GM23338 (cell line): Measurements from ENCODE around the gene DST. TPM values are rescaled to one million over a fixed set of nuclear protein-coding genes. Genes with fewer than 3 reads are reported as not detected.

Experiments
- ATAC-seq: fragments of 200-7000 bp; cut with Tn5 transposase; 3 replicates; pipeline ENCODE4 v1.9.1; 2020
- DNase-seq: peaks from one replicate; pipeline ENCODE4 v3.0.0-alpha.2; 2015; ENCODE audit warnings: low spot score
- H2AFZ ChIP-seq: fragments of 200-600 bp; sonication (generic); 2 replicates; pipeline ENCODE4 v1.8.0; 2016; ENCODE audit warnings: antibody characterized with exemption, mild to moderate bottlenecking, moderate library complexity
- H3F3A ChIP-seq: fragments of 200-600 bp; sonication (generic); replicated peaks from 2 replicates; pipeline ENCODE4 v1.8.0; 2017; ENCODE audit warnings: antibody characterized with exemption, mixed run types, low read depth
- H3K27ac ChIP-seq: fragments of 200-600 bp; sonication (generic); 2 replicates; pipeline ENCODE4 v1.6.1; 2016; ENCODE audit warnings: low read depth
- H3K27me3 ChIP-seq: fragments of 200-600 bp; sonication (generic); 2 replicates; pipeline ENCODE4 v1.8.0; 2016; ENCODE audit warnings: mild to moderate bottlenecking, mixed run types, moderate library complexity; ENCODE audit not compliant: insufficient read depth
- H3K36me3 ChIP-seq: fragments of 200-600 bp; sonication (generic); 2 replicates; pipeline ENCODE4 v1.8.0; 2016; ENCODE audit warnings: mild to moderate bottlenecking; ENCODE audit not compliant: insufficient read depth
- H3K4me1 ChIP-seq: fragments of 200-600 bp; sonication (generic); 2 replicates; pipeline ENCODE4 v1.8.0; 2016; ENCODE audit warnings: mild to moderate bottlenecking, moderate library complexity; ENCODE audit not compliant: insufficient read depth
- H3K4me2 ChIP-seq: fragments of 200-600 bp; sonication (generic); 2 replicates; pipeline ENCODE4 v1.7.1; 2017; ENCODE audit warnings: mixed run types
- H3K4me3 ChIP-seq: fragments of 200-600 bp; sonication (generic); 2 replicates; pipeline ENCODE4 v1.6.1; 2016; ENCODE audit warnings: mixed run types
- H3K79me2 ChIP-seq: fragments of 200-600 bp; sonication (generic); replicated peaks from 2 replicates; pipeline ENCODE4 v1.8.0; 2017; ENCODE audit warnings: mild to moderate bottlenecking; ENCODE audit not compliant: insufficient read depth
- H3K9me2 ChIP-seq: fragments of 200-600 bp; sonication (generic); 2 replicates; pipeline ENCODE4 v1.8.0; 2017; ENCODE audit not compliant: insufficient read depth
- H4K20me1 ChIP-seq: fragments of 200-600 bp; sonication (generic); replicated peaks from 2 replicates; pipeline ENCODE4 v1.8.0; 2017; ENCODE audit warnings: mild to moderate bottlenecking; ENCODE audit not compliant: insufficient read depth
- H3K27ac Mint-ChIP-seq: 2 replicates; pipeline ENCODE4 v1.8.0; 2020; ENCODE audit warnings: inconsistent platforms, mild to moderate bottlenecking, moderate library complexity, mixed read lengths
- H3K27me3 Mint-ChIP-seq: 3 replicates; pipeline ENCODE4 v1.8.0; 2022; ENCODE audit warnings: low read depth, mild to moderate bottlenecking, moderate library complexity, mixed read lengths, inconsistent platforms; ENCODE audit not compliant: insufficient read depth, poor library complexity
- H3K36me3 Mint-ChIP-seq: 3 replicates; pipeline ENCODE4 v1.8.0; 2021; ENCODE audit warnings: low read depth, mild to moderate bottlenecking, inconsistent platforms, moderate library complexity, mixed read lengths
- H3K4me1 Mint-ChIP-seq: 3 replicates; pipeline ENCODE4 v1.8.0; 2020; ENCODE audit warnings: mild to moderate bottlenecking, inconsistent platforms, mixed read lengths
- H3K4me3 Mint-ChIP-seq: 3 replicates; pipeline ENCODE4 v1.8.0; 2021; ENCODE audit warnings: moderate library complexity, mild to moderate bottlenecking, inconsistent platforms, mixed read lengths
- H3K9me3 Mint-ChIP-seq: 3 replicates; pipeline ENCODE4 v1.8.0; 2020; ENCODE audit warnings: moderate library complexity, mild to moderate bottlenecking, inconsistent platforms, mixed read lengths
- CREB1 ChIP-seq: fragments of 250-450 bp; sonication (Bioruptor Pico); IDR thresholded peaks from 2 replicates; pipeline ENCODE4 v1.5.0; 2020; ENCODE audit warnings: low read depth, mild to moderate bottlenecking, moderate library complexity
- EZH2 ChIP-seq: fragments of 200-600 bp; sonication (generic); IDR thresholded peaks from one replicate; pipeline ENCODE4 v1.8.0; 2017; ENCODE audit warnings: antibody characterized with exemption, mild to moderate bottlenecking, low read depth; ENCODE audit not compliant: unreplicated experiment
- EZH2phosphoT487 ChIP-seq: fragments of 200-600 bp; sonication (generic); IDR thresholded peaks from one replicate; pipeline ENCODE4 v1.8.1; 2018; ENCODE audit warnings: antibody characterized with exemption; ENCODE audit not compliant: unreplicated experiment
- JUNB ChIP-seq: IDR thresholded peaks from one replicate; pipeline ENCODE4 v1.6.1; 2016; ENCODE audit warnings: antibody characterized with exemption; ENCODE audit not compliant: unreplicated experiment
- NANOG ChIP-seq: IDR thresholded peaks from 2 replicates; pipeline ENCODE4 v1.6.1; 2016; ENCODE audit warnings: antibody characterized with exemption, borderline replicate concordance
- POLR2AphosphoS5 ChIP-seq: IDR thresholded peaks from 2 replicates; pipeline ENCODE4 v1.6.1; 2016; ENCODE audit warnings: antibody characterized with exemption, low read depth
- STAT1 ChIP-seq: IDR thresholded peaks from one replicate; pipeline ENCODE4 v1.6.1; 2016; ENCODE audit warnings: antibody characterized with exemption; ENCODE audit not compliant: unreplicated experiment
- ZNF114 ChIP-seq: fragments of 250-450 bp; sonication (Bioruptor Pico); IDR thresholded peaks from 2 replicates; pipeline ENCODE4 v1.5.0; 2020; ENCODE audit warnings: mild to moderate bottlenecking, moderate library complexity
- ZNF331 ChIP-seq: fragments of 250-450 bp; sonication (Bioruptor Pico); IDR thresholded peaks from 2 replicates; pipeline ENCODE4 v1.5.0; 2020; ENCODE audit warnings: low read depth, mild to moderate bottlenecking, moderate library complexity
- polyA plus RNA-seq: library from polyadenylated mRNA; unstranded; fragments of >200 nt; fragmentation: Nextera tagmentation; extraction: Ambion mirVana; gene quantifications from 2 replicates; pipeline ENCODE4 v1.2.1, GENCODE V29; 2016
- total RNA-seq: library from RNA; depleted of rRNA; stranded (reverse); fragments of >200 nt; shearing (Covaris generic); gene quantifications from 2 replicates; pipeline ENCODE4 v1.2.3, GENCODE V29; 2014
- TF ChIP-seq, protein P1 (sequence below): IDR thresholded peaks from one replicate; pipeline ENCODE4 v1.6.1; 2018; ENCODE audit warnings: antibody characterized with exemption; ENCODE audit not compliant: unreplicated experiment
- TF ChIP-seq, protein P2 (sequence below): IDR thresholded peaks from 2 replicates; pipeline ENCODE4 v1.6.1; 2016; ENCODE audit warnings: antibody characterized with exemption
- TF ChIP-seq, protein P3 (sequence below): fragments of 250-450 bp; sonication (Bioruptor Pico); IDR thresholded peaks from 2 replicates; pipeline ENCODE4 v1.5.0; 2020; ENCODE audit warnings: mild to moderate bottlenecking, moderate library complexity
- TF ChIP-seq, protein P4 (sequence below), 2 experiments: fragments of 200-600 bp in 1 of 2; sonication (generic) in 1 of 2; conservative IDR thresholded peaks; 2 replicates each; pipeline versions ENCODE4 v1.5.1 to v1.6.1; 2016 to 2017; ENCODE audit warnings: antibody characterized with exemption in 2 of 2, low read depth in 2 of 2, mild to moderate bottlenecking in 2 of 2, moderate library complexity in 1 of 2

DST gene
- total and polyA plus RNA-seq, 2 experiments from 2014 or later, result 88.7 to 188 TPM

DNA sequence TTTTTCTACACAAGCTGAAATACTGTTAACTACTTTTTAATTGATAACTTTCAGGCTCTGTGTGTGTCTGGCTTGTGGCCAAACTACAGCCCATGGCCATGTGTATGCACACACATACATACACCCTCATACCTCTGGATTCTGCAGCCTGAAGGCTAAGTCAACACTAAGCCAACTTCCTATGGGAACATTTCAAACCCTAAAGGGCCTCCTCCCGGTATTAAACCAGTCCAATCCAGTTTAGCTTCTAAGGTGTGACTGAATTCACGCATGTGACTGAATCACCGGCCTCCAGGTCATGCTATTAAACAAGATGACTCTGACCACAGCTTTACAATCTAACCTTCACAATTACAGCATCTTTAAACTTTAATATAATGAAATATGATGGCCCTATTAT lies 20.7 kb upstream of the DST start:
- Histone ChIP-seq H3K79me2 (peaks cover 28% of the 10 kb centered on the region), H4K20me1 (0 out of 2 replicates have a peak, but pooled peaks cover 7% of the 10 kb centered on the region), H3K4me3 (no peak overlapping the region), H3K27ac (no peak overlapping the region), H3K27me3 (no peaks in the 10 kb centered on the region), H3K9me2 (no peaks in the 10 kb centered on the region), H3K36me3 (no peaks in the 10 kb centered on the region), H2AFZ (no peak overlapping the region), H3K4me2 (no peak overlapping the region), H3F3A (no peaks in the 10 kb centered on the region), H3K4me1 (peaks cover 28% of the 10 kb centered on the region)
- TF ChIP-seq ZNF331 (CRISPR knock-in tag) (no peak), EZH2 (no peak), JUNB (no peak), NANOG (no peak), CREB1 (CRISPR knock-in tag) (no peak), POLR2AphosphoS5 (no peak), ZNF114 (CRISPR knock-in tag) (no peak), EZH2phosphoT487 (no peak), STAT1 (no peak)
- TF ChIP-seq, protein P1, sequence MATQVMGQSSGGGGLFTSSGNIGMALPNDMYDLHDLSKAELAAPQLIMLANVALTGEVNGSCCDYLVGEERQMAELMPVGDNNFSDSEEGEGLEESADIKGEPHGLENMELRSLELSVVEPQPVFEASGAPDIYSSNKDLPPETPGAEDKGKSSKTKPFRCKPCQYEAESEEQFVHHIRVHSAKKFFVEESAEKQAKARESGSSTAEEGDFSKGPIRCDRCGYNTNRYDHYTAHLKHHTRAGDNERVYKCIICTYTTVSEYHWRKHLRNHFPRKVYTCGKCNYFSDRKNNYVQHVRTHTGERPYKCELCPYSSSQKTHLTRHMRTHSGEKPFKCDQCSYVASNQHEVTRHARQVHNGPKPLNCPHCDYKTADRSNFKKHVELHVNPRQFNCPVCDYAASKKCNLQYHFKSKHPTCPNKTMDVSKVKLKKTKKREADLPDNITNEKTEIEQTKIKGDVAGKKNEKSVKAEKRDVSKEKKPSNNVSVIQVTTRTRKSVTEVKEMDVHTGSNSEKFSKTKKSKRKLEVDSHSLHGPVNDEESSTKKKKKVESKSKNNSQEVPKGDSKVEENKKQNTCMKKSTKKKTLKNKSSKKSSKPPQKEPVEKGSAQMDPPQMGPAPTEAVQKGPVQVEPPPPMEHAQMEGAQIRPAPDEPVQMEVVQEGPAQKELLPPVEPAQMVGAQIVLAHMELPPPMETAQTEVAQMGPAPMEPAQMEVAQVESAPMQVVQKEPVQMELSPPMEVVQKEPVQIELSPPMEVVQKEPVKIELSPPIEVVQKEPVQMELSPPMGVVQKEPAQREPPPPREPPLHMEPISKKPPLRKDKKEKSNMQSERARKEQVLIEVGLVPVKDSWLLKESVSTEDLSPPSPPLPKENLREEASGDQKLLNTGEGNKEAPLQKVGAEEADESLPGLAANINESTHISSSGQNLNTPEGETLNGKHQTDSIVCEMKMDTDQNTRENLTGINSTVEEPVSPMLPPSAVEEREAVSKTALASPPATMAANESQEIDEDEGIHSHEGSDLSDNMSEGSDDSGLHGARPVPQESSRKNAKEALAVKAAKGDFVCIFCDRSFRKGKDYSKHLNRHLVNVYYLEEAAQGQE, result no peak
- TF ChIP-seq, protein P2, sequence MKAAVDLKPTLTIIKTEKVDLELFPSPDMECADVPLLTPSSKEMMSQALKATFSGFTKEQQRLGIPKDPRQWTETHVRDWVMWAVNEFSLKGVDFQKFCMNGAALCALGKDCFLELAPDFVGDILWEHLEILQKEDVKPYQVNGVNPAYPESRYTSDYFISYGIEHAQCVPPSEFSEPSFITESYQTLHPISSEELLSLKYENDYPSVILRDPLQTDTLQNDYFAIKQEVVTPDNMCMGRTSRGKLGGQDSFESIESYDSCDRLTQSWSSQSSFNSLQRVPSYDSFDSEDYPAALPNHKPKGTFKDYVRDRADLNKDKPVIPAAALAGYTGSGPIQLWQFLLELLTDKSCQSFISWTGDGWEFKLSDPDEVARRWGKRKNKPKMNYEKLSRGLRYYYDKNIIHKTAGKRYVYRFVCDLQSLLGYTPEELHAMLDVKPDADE, result no peak
- TF ChIP-seq, protein P3, sequence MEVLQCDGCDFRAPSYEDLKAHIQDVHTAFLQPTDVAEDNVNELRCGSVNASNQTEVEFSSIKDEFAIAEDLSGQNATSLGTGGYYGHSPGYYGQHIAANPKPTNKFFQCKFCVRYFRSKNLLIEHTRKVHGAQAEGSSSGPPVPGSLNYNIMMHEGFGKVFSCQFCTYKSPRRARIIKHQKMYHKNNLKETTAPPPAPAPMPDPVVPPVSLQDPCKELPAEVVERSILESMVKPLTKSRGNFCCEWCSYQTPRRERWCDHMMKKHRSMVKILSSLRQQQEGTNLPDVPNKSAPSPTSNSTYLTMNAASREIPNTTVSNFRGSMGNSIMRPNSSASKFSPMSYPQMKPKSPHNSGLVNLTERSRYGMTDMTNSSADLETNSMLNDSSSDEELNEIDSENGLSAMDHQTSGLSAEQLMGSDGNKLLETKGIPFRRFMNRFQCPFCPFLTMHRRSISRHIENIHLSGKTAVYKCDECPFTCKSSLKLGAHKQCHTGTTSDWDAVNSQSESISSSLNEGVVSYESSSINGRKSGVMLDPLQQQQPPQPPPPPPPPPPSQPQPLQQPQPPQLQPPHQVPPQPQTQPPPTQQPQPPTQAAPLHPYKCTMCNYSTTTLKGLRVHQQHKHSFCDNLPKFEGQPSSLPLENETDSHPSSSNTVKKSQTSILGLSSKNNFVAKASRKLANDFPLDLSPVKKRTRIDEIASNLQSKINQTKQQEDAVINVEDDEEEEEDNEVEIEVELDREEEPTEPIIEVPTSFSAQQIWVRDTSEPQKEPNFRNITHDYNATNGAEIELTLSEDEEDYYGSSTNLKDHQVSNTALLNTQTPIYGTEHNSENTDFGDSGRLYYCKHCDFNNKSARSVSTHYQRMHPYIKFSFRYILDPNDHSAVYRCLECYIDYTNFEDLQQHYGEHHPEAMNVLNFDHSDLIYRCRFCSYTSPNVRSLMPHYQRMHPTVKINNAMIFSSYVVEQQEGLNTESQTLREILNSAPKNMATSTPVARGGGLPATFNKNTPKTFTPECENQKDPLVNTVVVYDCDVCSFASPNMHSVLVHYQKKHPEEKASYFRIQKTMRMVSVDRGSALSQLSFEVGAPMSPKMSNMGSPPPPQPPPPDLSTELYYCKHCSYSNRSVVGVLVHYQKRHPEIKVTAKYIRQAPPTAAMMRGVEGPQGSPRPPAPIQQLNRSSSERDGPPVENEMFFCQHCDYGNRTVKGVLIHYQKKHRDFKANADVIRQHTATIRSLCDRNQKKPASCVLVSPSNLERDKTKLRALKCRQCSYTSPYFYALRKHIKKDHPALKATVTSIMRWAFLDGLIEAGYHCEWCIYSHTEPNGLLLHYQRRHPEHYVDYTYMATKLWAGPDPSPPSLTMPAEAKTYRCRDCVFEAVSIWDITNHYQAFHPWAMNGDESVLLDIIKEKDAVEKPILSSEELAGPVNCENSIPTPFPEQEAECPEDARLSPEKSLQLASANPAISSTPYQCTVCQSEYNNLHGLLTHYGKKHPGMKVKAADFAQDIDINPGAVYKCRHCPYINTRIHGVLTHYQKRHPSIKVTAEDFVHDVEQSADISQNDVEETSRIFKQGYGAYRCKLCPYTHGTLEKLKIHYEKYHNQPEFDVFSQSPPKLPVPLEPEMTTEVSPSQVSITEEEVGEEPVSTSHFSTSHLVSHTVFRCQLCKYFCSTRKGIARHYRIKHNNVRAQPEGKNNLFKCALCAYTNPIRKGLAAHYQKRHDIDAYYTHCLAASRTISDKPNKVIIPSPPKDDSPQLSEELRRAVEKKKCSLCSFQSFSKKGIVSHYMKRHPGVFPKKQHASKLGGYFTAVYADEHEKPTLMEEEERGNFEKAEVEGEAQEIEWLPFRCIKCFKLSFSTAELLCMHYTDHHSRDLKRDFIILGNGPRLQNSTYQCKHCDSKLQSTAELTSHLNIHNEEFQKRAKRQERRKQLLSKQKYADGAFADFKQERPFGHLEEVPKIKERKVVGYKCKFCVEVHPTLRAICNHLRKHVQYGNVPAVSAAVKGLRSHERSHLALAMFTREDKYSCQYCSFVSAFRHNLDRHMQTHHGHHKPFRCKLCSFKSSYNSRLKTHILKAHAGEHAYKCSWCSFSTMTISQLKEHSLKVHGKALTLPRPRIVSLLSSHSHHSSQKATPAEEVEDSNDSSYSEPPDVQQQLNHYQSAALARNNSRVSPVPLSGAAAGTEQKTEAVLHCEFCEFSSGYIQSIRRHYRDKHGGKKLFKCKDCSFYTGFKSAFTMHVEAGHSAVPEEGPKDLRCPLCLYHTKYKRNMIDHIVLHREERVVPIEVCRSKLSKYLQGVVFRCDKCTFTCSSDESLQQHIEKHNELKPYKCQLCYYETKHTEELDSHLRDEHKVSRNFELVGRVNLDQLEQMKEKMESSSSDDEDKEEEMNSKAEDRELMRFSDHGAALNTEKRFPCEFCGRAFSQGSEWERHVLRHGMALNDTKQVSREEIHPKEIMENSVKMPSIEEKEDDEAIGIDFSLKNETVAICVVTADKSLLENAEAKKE, result no peak
- TF ChIP-seq, protein P4, sequence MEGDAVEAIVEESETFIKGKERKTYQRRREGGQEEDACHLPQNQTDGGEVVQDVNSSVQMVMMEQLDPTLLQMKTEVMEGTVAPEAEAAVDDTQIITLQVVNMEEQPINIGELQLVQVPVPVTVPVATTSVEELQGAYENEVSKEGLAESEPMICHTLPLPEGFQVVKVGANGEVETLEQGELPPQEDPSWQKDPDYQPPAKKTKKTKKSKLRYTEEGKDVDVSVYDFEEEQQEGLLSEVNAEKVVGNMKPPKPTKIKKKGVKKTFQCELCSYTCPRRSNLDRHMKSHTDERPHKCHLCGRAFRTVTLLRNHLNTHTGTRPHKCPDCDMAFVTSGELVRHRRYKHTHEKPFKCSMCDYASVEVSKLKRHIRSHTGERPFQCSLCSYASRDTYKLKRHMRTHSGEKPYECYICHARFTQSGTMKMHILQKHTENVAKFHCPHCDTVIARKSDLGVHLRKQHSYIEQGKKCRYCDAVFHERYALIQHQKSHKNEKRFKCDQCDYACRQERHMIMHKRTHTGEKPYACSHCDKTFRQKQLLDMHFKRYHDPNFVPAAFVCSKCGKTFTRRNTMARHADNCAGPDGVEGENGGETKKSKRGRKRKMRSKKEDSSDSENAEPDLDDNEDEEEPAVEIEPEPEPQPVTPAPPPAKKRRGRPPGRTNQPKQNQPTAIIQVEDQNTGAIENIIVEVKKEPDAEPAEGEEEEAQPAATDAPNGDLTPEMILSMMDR (conservative IDR thresholded peaks at IDR 0.05; ENCODE audit: low read depth in 2 of 2), result no peak
- Mint-ChIP-seq H3K36me3 (no peaks in the 10 kb centered on the region; the same call in 2 of the 3 replicates), H3K4me1 (peaks cover 36% of the 10 kb centered on the region), H3K27ac (no peak overlapping the region), H3K4me3 (no peak overlapping the region), H3K9me3 (no peaks in the 10 kb centered on the region; the same call in 2 of the 3 replicates), H3K27me3 (peaks cover 1% of the 10 kb centered on the region)
- DNase-seq (no peak), ATAC-seq (no peak)
